Smooth muscle cell (in vitro differentiated cells): ENCODE data around the gene TBC1D25. TPM values are rescaled to one million over a fixed set of nuclear protein-coding genes. Genes with fewer than 3 reads are reported as not detected.

Source experiments
- DNase-seq: peaks from one replicate; lab custom pipeline; 2025; ENCODE audit not compliant: unreplicated experiment; lab: John Stamatoyannopoulos, UW
- H2AFZ ChIP-seq: fragments of 200-600 bp; sonication (generic); 2 replicates; pipeline ENCODE4 v1.6.0; 2016; ENCODE audit warnings: antibody characterized with exemption, low read depth, mild to moderate bottlenecking
- H3F3A ChIP-seq: fragments of 200-600 bp; sonication (generic); 2 replicates; pipeline ENCODE4 v1.6.0; 2017; ENCODE audit warnings: antibody characterized with exemption, low read depth
- H3K27ac ChIP-seq: fragments of 200-600 bp; sonication (generic); 2 replicates; pipeline ENCODE4 v1.5.1; 2016; ENCODE audit warnings: low read depth, mild to moderate bottlenecking
- H3K27me3 ChIP-seq: fragments of 200-600 bp; sonication (generic); 2 replicates; pipeline ENCODE4 v1.6.1; 2016; ENCODE audit warnings: low read depth, mild to moderate bottlenecking
- H3K36me3 ChIP-seq: fragments of 200-600 bp; sonication (generic); 2 replicates; pipeline ENCODE4 v1.5.1; 2016; ENCODE audit warnings: low read depth
- H3K4me1 ChIP-seq: fragments of 200-600 bp; sonication (generic); 2 replicates; pipeline ENCODE4 v1.5.1; 2016; ENCODE audit warnings: low read depth
- H3K4me2 ChIP-seq: fragments of 200-600 bp; sonication (generic); 2 replicates; pipeline ENCODE4 v1.6.0; 2016; ENCODE audit warnings: mild to moderate bottlenecking
- H3K4me3 ChIP-seq: fragments of 200-600 bp; sonication (generic); 2 replicates; pipeline ENCODE4 v1.5.1; 2016; ENCODE audit warnings: mild to moderate bottlenecking
- H3K79me2 ChIP-seq: fragments of 200-600 bp; sonication (generic); 2 replicates; pipeline ENCODE4 v1.6.0; 2016; ENCODE audit warnings: low read depth, mild to moderate bottlenecking
- H3K9ac ChIP-seq: fragments of 200-600 bp; sonication (generic); 2 replicates; pipeline ENCODE4 v1.6.0; 2016; ENCODE audit warnings: low read depth
- H3K9me3 ChIP-seq: fragments of 200-600 bp; sonication (generic); replicated peaks from 2 replicates; pipeline ENCODE4 v1.5.1; 2016; ENCODE audit warnings: low read depth
- H4K20me1 ChIP-seq: fragments of 200-600 bp; sonication (generic); 2 replicates; pipeline ENCODE4 v1.6.0; 2016; ENCODE audit warnings: low read depth
- WGBS: methylation state at CpG from one replicate; pipeline ENCODE4 v1.1.7; 2016; ENCODE audit warnings: low lambda C conversion rate; 5-methylcytosine and 5-hydroxymethylcytosine counted together
- polyA plus RNA-seq: library from polyadenylated mRNA; unstranded; fragments of >200 nt; fragmentation: Nextera tagmentation; extraction: Ambion mirVana; gene quantifications from 2 replicates; pipeline ENCODE4 v1.2.1, GENCODE V29; 2016
- total RNA-seq: library from RNA; depleted of rRNA; stranded (reverse); fragments of >200 nt; gene quantifications from 2 replicates; pipeline ENCODE4 v1.2.3, GENCODE V29; 2014
- TF ChIP-seq, protein P1 (sequence below): fragments of 200-600 bp; sonication (generic); IDR thresholded peaks from 2 replicates; pipeline ENCODE4 v1.5.1; 2017; ENCODE audit warnings: borderline replicate concordance, mild to moderate bottlenecking, antibody characterized with exemption; ENCODE audit not compliant: insufficient read depth, poor library complexity, severe bottlenecking

The TBC1D25 gene
- total and polyA plus RNA-seq, 2 experiments from 2014 or later = 3.8 to 9.7 TPM

DNA sequence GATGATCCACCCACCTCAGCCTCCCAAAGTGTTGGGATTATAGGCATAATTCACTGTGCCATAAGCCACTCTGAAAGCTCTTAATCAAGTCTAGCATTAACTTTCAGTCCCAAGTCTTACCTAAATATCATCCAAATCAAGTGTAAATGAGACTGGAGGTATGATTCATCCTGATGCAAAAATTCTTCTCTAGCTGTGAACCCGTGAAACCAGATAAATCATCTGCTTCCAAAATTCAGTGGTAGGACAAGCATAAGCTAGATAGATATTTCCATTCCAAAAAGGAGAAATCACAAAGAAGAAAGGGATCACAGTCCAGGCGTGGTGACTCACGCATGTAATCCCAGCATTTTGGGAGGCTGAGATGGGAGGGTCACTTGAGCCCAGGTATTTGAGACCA, 8.8 kb upstream of the TBC1D25 start:
- Histone ChIP-seq H3K4me1 (no peaks in the 10 kb centered on the region), H3K4me2 (no peak overlapping the region), H3K36me3 (no peaks in the 10 kb centered on the region), H4K20me1 (no peaks in the 10 kb centered on the region), H3K27ac (no peak overlapping the region), H3K27me3 (no peaks in the 10 kb centered on the region), H2AFZ (no peak overlapping the region), H3K79me2 (no peaks in the 10 kb centered on the region), H3K9ac (no peak overlapping the region), H3K4me3 (no peak overlapping the region), H3F3A (no peaks in the 10 kb centered on the region), H3K9me3 (no peaks in the 10 kb centered on the region)
- DNase-seq = no peak
- TF ChIP-seq, protein P1, sequence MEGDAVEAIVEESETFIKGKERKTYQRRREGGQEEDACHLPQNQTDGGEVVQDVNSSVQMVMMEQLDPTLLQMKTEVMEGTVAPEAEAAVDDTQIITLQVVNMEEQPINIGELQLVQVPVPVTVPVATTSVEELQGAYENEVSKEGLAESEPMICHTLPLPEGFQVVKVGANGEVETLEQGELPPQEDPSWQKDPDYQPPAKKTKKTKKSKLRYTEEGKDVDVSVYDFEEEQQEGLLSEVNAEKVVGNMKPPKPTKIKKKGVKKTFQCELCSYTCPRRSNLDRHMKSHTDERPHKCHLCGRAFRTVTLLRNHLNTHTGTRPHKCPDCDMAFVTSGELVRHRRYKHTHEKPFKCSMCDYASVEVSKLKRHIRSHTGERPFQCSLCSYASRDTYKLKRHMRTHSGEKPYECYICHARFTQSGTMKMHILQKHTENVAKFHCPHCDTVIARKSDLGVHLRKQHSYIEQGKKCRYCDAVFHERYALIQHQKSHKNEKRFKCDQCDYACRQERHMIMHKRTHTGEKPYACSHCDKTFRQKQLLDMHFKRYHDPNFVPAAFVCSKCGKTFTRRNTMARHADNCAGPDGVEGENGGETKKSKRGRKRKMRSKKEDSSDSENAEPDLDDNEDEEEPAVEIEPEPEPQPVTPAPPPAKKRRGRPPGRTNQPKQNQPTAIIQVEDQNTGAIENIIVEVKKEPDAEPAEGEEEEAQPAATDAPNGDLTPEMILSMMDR = no peak
- 64% methylated on average over 3 of the region's 3 CpGs for WGBS

- Histone ChIP-seq H3K79me2 (no peaks in the 10 kb centered on the region), H3K4me2 (no peak overlapping the region), H3K4me3 (no peak overlapping the region), H3F3A (no peaks in the 10 kb centered on the region), H3K9ac (no peak overlapping the region), H3K9me3 (no peaks in the 10 kb centered on the region), H3K4me1 (no peaks in the 10 kb centered on the region), H4K20me1 (no peaks in the 10 kb centered on the region), H3K27ac (peak overlapping the region; percentile 73), H3K36me3 (no peaks in the 10 kb centered on the region), H2AFZ (no peak overlapping the region), H3K27me3 (no peaks in the 10 kb centered on the region)
- DNase-seq = no peak
- 69% methylated on average over 5 of the region's 5 CpGs for WGBS
- TF ChIP-seq, protein P1 = no peak
Observed at GRCh38 chrX:48531358-48531959, 8.1 kb upstream of the TBC1D25 start.

GRCh38 chrX:48532161-48532560, 7.4 kb upstream of the TBC1D25 start:
- H3K27ac ChIP-seq = peak overlapping the region; percentile 49
- H3K36me3 ChIP-seq = no peaks in the 10 kb centered on the region
- H3K4me3 ChIP-seq = no peak overlapping the region
- H3K4me1 ChIP-seq = no peaks in the 10 kb centered on the region
- WGBS = 74% methylated on average over 1 of the region's 1 CpG
- no peaks in the 10 kb centered on the region for H3F3A ChIP-seq
- TF ChIP-seq, protein P1 = no peak
- no peaks in the 10 kb centered on the region for H3K27me3 ChIP-seq
- no peak overlapping the region for H3K9ac ChIP-seq
- no peaks in the 10 kb centered on the region for H3K79me2 ChIP-seq
- H3K4me2 ChIP-seq = no peak overlapping the region
- H3K9me3 ChIP-seq = no peaks in the 10 kb centered on the region
- DNase-seq = no peak
- H4K20me1 ChIP-seq = no peaks in the 10 kb centered on the region
- no peak overlapping the region for H2AFZ ChIP-seq

GRCh38 chrX:48533165-48533564, 6.3 kb upstream of the TBC1D25 start:
- Histone ChIP-seq H4K20me1 (no peaks in the 10 kb centered on the region), H3K9me3 (no peaks in the 10 kb centered on the region), H3K4me2 (no peak overlapping the region), H3K4me3 (no peak overlapping the region), H3K36me3 (no peaks in the 10 kb centered on the region), H3K4me1 (no peaks in the 10 kb centered on the region), H3K27ac (no peak overlapping the region), H3K9ac (no peak overlapping the region), H3K27me3 (no peaks in the 10 kb centered on the region), H3K79me2 (no peaks in the 10 kb centered on the region), H2AFZ (no peak overlapping the region), H3F3A (no peaks in the 10 kb centered on the region)
- no peak for DNase-seq
- WGBS = 91% methylated on average over 3 of the region's 3 CpGs
- TF ChIP-seq, protein P1 = no peak
